ENCODE data around the gene PAK2. TPM values are rescaled to one million over a fixed set of nuclear protein-coding genes. Genes with fewer than 3 reads are reported as not detected.
A peak's percentile ranks its signal among the peaks of the same experiment; 100 is the strongest.

The PAK2 gene
- total and polyA plus RNA-seq, 9 of the 15 experiments (the other 6 are each of a cell fraction or from before 2014, with no cell fraction given), result 13.2 to 72.4 (median 35.7) TPM

DNA sequence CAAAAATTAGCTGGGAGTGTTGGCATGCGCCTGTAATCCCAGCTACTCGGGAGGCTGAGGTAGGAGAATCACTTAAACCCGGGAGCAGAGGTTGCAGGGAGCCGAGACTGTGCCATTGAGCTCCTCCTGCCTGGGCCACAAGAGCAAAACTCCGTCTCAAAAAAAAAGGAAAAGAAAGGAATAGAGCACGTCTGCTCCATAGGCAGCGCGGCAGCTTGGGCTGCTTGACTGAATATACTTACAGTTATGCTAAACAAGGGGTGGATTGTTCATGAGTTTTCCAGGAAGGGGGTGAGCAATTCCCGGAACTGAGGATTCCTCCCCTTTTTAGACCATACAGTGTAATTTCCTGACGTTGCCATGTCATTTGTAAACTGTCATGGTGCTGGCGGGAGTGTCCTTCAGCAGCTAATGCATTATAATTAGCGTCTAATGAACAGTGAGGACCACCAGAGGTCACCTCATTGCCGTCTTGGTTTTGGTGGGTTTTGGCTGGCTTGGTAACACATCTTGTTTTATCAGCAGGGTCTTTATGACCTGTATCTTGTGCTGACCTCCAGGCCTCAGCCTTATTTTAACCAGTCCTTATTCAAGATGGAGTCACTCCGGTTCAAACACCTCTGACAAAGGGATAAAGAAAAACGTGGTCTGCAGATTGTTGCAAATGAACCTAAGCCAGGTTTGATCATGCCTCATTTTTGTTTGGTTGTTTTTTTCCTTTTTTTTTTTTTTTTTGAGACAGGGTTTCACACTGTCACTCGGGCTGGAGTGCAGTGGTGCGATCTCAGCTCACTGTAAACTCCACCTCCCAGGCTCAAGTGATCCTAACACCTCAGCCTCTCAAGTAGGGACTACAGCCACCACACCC lies 103.1 kb downstream of the PAK2 start (continued):
- TF ChIP-seq, protein P1, sequence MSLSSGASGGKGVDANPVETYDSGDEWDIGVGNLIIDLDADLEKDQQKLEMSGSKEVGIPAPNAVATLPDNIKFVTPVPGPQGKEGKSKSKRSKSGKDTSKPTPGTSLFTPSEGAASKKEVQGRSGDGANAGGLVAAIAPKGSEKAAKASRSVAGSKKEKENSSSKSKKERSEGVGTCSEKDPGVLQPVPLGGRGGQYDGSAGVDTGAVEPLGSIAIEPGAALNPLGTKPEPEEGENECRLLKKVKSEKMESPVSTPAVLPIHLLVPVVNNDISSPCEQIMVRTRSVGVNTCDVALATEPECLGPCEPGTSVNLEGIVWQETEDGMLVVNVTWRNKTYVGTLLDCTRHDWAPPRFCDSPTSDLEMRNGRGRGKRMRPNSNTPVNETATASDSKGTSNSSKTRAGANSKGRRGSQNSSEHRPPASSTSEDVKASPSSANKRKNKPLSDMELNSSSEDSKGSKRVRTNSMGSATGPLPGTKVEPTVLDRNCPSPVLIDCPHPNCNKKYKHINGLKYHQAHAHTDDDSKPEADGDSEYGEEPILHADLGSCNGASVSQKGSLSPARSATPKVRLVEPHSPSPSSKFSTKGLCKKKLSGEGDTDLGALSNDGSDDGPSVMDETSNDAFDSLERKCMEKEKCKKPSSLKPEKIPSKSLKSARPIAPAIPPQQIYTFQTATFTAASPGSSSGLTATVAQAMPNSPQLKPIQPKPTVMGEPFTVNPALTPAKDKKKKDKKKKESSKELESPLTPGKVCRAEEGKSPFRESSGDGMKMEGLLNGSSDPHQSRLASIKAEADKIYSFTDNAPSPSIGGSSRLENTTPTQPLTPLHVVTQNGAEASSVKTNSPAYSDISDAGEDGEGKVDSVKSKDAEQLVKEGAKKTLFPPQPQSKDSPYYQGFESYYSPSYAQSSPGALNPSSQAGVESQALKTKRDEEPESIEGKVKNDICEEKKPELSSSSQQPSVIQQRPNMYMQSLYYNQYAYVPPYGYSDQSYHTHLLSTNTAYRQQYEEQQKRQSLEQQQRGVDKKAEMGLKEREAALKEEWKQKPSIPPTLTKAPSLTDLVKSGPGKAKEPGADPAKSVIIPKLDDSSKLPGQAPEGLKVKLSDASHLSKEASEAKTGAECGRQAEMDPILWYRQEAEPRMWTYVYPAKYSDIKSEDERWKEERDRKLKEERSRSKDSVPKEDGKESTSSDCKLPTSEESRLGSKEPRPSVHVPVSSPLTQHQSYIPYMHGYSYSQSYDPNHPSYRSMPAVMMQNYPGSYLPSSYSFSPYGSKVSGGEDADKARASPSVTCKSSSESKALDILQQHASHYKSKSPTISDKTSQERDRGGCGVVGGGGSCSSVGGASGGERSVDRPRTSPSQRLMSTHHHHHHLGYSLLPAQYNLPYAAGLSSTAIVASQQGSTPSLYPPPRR (CRISPR knock-in tag; IDR thresholded peaks at IDR 0.05; ENCODE audit: borderline replicate concordance), result no peak
- TF ChIP-seq, protein P2, sequence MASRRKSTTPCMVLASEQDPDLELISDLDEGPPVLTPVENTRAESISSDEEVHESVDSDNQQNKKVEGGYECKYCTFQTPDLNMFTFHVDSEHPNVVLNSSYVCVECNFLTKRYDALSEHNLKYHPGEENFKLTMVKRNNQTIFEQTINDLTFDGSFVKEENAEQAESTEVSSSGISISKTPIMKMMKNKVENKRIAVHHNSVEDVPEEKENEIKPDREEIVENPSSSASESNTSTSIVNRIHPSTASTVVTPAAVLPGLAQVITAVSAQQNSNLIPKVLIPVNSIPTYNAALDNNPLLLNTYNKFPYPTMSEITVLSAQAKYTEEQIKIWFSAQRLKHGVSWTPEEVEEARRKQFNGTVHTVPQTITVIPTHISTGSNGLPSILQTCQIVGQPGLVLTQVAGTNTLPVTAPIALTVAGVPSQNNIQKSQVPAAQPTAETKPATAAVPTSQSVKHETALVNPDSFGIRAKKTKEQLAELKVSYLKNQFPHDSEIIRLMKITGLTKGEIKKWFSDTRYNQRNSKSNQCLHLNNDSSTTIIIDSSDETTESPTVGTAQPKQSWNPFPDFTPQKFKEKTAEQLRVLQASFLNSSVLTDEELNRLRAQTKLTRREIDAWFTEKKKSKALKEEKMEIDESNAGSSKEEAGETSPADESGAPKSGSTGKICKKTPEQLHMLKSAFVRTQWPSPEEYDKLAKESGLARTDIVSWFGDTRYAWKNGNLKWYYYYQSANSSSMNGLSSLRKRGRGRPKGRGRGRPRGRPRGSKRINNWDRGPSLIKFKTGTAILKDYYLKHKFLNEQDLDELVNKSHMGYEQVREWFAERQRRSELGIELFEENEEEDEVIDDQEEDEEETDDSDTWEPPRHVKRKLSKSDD (conservative IDR thresholded peaks at IDR 0.05; ENCODE audit: low read length), result peak; percentile 63; the same call in 1 of the 2 replicates
- TF ChIP-seq EHMT2 (IDR thresholded peaks at IDR 0.05) (no peak), RCOR1 (IDR thresholded peaks at IDR 0.05; ENCODE audit: borderline replicate concordance in 1 of 2, low read depth in 2 of 2, low read length in 2 of 2) (peak in 1 of 2 experiments; percentile 60; a peak in 2 of 4 replicates), DIDO1 (tag; IDR thresholded peaks at IDR 0.05; ENCODE audit: low read depth) (peak; percentile 99), MCM2 (IDR thresholded peaks at IDR 0.05; ENCODE audit: low read depth) (no peak)
- TF ChIP-seq, protein P3, sequence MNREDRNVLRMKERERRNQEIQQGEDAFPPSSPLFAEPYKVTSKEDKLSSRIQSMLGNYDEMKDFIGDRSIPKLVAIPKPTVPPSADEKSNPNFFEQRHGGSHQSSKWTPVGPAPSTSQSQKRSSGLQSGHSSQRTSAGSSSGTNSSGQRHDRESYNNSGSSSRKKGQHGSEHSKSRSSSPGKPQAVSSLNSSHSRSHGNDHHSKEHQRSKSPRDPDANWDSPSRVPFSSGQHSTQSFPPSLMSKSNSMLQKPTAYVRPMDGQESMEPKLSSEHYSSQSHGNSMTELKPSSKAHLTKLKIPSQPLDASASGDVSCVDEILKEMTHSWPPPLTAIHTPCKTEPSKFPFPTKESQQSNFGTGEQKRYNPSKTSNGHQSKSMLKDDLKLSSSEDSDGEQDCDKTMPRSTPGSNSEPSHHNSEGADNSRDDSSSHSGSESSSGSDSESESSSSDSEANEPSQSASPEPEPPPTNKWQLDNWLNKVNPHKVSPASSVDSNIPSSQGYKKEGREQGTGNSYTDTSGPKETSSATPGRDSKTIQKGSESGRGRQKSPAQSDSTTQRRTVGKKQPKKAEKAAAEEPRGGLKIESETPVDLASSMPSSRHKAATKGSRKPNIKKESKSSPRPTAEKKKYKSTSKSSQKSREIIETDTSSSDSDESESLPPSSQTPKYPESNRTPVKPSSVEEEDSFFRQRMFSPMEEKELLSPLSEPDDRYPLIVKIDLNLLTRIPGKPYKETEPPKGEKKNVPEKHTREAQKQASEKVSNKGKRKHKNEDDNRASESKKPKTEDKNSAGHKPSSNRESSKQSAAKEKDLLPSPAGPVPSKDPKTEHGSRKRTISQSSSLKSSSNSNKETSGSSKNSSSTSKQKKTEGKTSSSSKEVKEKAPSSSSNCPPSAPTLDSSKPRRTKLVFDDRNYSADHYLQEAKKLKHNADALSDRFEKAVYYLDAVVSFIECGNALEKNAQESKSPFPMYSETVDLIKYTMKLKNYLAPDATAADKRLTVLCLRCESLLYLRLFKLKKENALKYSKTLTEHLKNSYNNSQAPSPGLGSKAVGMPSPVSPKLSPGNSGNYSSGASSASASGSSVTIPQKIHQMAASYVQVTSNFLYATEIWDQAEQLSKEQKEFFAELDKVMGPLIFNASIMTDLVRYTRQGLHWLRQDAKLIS (CRISPR knock-in tag; IDR thresholded peaks at IDR 0.05), result peak; percentile 46; the same call in 1 of the 2 replicates
- TF ChIP-seq, protein P4, sequence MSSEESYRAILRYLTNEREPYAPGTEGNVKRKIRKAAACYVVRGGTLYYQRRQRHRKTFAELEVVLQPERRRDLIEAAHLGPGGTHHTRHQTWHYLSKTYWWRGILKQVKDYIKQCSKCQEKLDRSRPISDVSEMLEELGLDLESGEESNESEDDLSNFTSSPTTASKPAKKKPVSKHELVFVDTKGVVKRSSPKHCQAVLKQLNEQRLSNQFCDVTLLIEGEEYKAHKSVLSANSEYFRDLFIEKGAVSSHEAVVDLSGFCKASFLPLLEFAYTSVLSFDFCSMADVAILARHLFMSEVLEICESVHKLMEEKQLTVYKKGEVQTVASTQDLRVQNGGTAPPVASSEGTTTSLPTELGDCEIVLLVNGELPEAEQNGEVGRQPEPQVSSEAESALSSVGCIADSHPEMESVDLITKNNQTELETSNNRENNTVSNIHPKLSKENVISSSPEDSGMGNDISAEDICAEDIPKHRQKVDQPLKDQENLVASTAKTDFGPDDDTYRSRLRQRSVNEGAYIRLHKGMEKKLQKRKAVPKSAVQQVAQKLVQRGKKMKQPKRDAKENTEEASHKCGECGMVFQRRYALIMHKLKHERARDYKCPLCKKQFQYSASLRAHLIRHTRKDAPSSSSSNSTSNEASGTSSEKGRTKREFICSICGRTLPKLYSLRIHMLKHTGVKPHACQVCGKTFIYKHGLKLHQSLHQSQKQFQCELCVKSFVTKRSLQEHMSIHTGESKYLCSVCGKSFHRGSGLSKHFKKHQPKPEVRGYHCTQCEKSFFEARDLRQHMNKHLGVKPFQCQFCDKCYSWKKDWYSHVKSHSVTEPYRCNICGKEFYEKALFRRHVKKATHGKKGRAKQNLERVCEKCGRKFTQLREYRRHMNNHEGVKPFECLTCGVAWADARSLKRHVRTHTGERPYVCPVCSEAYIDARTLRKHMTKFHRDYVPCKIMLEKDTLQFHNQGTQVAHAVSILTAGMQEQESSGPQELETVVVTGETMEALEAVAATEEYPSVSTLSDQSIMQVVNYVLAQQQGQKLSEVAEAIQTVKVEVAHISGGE (CRISPR knock-in tag; IDR thresholded peaks at IDR 0.05), result peak in 1 of 3 experiments; percentile 95; a peak in 2 of 6 replicates
